GM19193 (cell line): ENCODE results near the gene CPA5.

Source experiments
- POLR2A ChIP-seq: IDR thresholded peaks from 4 replicates; pipeline ENCODE4 v1.6.1; 2011; ENCODE audit not compliant: insufficient read depth, insufficient read length; ENCODE audit errors: extremely low read depth

CPA5 gene

DNA sequence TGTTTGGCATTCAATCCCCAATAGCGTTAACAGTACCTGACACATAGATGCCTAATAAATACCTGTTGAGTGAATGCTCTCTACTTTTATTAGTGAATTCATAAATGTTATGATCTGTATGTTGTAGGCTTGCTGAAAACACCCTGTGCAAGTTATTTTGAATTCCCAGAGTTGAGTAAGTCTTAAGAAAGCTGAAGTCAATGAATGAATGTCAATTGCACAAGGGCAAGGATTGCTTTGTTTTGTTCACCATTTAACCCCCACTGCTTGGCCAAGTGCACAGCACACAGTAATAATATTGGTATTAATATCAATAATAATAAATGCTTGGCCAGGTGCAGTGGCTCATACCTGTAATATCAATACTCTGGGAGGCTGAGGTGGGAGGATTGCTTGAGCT is 45.9 kb downstream of the CPA5 start:
- no peak for TF ChIP-seq POLR2A

DNA sequence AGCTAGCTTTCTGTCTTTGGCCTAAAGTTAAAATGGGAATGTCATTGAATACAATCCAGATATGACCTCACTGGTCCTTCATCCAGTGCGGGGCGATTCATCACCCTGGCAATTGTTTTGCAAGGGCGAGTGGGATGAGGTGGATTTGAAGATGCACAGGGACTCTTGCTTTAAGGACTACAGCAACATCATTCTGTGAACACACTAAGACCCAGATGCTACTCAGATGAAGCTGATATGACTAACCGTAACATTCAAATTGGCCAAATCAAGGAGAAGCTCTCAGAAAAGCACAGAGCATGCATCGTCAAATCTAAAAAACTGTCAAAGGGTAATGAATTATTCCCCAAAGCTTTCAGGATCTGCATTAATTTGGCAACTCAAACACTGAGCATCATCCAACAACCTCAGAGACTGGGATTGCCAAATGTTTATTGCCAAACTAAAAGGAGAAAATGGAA is 48.5 kb downstream of the CPA5 start:
- TF ChIP-seq POLR2A, result no peak

DNA sequence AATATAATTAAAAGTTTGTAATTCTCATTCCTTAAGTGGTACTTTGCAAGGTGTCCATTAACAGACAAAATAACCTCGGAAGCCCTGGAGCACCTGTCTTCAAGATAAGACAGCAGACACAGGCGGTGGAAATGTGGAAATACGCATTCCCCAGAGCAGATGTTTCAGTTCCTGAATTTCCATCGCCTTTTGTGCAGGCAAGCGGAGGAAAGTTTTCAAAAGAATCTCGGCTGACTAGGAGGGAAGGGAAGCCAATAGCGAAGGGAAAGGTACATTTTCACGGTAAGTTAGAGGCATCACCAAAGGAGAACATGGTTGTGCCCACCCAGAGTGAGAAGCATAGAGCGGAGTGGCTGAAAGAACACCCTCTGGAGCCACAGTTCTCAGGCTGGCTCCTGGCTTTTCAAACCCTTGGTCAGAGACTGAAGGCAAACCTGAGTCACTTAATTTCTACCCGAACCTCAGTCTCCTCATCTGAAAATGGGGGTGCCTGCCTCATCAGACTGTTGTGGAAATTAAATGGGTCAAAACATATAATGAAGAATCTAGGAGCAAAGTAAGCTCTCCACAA is 49.3 kb downstream of the CPA5 start:
- TF ChIP-seq POLR2A, result no peak

DNA sequence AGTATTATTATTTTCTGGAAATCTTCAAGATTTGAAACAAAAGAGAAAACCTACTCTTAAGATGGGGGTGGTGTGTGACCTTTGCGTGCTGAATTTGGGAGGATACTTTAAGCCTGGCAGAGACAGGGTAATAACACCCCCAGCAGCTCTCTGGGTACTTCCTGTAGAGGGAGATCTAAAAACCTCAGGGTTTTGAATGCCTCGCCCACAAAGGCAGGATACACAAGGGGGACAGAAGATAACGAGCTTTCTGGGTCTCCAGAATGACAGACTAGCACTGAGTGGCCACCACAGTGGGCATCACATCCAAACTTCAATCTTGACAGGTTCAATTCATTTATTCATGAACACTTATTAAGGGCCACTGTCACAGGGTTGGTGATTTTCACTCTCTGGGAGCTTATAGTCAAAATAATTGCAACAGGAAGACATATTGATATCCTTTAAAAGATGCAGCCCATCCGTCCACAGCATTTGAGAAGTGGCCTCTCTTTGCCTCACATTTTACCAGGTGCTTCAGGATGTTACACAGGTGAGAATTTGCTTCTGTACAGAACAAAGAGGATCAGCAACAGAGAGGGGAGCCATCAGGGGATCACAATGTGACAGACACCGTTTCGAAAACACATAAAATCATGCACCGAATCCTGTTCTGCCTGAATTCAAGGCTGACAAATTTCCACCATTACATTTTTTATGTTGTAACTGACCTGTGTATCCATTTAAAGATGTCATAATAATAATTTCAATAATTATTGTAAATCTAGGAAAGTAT is 50.0 kb downstream of the CPA5 start:
- no peak for TF ChIP-seq POLR2A

DNA sequence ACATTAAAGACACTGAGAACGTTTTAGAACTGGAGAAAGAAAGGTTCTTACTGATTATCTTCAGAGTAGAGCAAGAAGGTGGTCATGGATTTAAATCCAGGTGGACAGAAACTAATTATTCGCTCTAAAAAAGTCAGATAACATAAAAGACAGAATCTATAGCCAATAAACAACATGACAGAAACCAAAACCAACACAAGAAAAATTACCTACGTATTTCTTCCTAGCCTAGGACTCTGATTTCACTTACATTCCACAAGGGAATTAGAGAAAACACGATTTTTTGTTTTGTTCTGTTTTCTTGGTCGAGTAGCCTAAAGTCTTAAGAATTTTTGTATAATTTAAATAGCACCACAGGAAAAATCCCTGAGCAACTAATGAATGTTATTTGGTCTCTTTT is 50.8 kb downstream of the CPA5 start:
- TF ChIP-seq POLR2A, result no peak

DNA sequence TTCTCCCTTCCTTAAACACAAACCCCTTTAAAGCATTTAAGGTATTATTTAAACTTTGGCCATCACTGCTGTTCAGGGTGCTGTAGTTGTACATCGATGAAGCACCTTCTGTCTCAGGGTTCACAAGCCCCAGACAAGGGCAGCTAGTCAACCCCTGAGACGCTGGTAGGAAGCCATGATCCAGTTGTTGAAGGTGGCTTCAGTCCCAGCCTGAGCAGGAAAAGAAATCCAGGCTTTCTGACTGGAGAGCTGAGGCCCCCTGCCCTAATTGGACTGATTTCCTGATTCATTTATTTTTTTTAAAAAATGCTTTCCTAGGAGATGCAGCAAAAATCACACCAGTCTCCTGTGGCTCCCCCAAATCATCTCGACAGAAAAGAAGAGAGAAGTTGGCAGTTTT is 51.5 kb downstream of the CPA5 start:
- no peak for TF ChIP-seq POLR2A

DNA sequence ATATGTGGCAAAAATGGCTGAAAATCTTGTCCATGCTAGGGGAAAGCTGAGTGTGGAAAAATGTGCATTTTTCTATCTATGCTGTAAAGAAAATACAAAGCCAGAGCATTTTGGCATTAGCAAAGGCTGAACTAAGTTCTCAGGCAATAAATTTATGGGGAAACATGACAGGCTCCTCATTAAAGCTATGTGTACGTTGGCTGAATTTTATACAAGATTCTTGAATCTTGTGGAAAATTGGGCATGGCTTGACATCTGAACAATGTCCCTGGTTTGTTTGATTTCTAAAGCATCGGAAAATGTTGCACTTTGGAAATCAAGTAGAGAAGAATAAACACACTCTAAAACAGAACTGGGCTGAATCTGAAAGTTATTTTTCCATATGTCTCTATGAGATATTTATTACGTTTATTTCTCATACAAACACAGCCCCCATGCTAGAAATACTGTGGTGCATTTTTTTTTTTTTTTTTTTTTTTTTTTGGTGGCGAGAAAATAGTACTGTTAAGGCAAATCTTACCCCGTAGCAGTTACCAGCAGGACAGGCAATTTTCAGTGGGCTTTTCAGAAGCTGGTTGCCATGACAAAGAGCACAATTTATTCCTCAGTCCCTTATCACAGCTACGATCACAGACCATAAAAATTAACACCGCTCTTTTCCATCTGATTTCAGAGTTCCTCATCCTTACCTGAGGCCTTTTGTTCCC is 52.6 kb downstream of the CPA5 start:
- TF ChIP-seq POLR2A, result no peak

DNA sequence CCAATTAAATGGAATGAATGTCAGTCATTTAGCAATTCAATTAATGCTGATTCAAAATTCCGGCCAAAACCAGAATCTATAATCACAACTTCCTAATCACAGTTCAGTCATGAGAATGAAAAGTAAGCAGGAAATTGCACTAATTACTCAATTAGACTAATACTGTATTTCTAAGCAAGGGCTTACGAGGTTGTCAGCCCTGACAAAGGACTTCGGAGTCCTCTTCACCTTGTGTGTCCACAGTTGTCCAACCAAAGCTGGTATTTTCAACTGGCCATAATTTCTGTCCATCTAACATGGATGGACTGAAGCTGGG is 53.1 kb downstream of the CPA5 start:
- TF ChIP-seq POLR2A, result no peak

DNA sequence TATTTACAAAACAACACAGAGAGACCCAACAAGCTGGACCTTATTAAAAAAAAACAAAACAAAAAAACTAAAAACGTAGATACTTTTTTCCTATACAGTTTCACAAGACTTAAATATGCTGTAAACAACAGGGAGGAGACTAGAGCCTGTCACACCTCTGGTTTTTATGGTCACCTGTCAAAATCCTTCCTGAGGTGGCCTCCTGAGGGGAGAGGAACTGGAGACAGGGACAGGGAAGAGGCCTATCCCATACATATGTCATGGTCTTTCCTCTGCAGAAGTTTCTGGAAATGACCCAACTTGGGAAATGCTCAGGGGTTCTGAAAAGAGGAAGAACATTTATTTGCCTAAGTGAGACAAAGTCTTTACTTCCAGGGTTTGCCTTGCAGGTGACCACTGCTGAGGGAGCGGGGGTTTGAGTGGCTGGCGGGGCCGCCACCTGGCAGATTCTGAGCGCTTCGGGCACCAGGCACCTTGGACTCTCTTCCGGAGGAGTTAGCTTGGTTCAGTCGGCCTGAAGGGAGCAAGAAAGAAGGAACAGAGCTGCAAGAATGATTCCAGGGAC is 54.0 kb downstream of the CPA5 start:
- no peak for TF ChIP-seq POLR2A

DNA sequence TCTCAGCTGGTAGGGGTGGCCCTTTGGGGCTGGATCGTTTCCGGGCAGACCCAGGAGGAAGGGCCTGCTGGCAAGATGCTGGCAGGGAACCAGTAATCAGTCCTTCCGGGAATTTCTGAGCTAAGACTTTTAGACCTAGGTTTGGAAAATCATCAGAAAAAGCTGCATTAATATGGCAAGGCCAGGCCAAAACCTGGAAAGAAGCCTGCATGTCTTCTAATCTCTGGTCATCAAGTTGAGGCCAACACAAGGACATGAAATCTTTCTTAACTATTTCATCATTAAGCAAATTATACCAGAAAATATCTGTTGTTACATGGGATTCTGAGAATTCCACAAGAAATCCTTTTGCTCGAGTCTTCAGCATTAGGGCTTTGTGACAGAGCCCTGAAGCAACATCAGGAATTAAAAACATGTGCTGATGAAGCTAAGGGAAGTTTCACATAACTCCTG is 55.5 kb downstream of the CPA5 start:
- TF ChIP-seq POLR2A, result no peak

DNA sequence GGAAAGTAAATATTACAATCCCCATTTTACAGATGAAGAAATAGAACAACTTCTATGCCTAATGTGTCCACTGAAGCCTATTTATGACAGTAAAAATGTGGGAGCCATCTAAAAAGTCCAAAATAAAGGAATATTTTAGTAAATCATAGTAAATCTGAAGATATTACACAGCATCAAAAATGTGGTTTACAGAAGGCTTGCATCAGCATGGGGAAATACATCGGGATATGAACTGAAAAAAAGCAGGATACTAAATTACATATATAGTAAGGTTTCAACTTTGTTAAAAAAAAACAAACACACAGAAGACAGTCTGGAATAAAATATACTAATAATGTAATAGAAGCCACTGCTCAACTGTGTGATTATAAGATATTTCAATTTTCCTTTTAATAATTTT is 56.5 kb downstream of the CPA5 start:
- no peak for TF ChIP-seq POLR2A

DNA sequence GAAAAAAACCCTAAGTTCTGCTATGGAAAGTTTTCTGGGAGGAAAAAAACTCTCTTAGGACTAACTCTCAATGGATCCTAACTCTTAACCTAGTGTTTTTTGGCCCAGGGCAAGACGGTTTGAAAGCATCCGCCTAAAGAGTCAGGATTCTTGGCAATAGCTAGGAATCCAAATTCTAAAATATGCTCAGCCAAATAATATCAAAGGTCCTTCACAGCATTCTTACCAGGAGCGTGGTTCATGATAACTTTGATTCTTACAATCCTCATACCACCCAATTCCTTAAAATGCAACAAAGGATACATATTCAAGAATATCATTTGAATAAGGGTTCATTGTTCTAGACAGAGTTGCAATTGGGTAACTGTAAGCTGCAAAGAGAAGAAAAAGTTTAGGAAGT is 57.0 kb downstream of the CPA5 start:
- TF ChIP-seq POLR2A, result no peak

DNA sequence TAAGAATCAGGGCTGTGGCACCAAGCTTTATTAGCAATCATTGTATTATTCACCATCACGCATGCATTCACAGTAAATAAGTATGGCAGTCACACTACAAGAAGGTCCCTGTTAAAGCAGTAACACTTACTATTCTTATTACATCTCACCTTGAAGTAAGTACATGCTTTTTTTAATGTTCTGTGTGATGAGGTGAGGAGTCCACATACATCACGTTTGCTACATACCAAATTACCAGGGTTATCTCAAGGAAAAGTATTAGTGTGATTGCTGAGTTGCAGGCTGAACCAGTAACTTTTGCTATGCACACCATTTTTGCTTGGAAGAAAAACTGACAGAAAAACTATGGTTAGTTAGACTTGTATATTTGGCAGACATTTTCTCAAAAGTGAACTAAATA is 60.4 kb downstream of the CPA5 start:
- no peak for TF ChIP-seq POLR2A

DNA sequence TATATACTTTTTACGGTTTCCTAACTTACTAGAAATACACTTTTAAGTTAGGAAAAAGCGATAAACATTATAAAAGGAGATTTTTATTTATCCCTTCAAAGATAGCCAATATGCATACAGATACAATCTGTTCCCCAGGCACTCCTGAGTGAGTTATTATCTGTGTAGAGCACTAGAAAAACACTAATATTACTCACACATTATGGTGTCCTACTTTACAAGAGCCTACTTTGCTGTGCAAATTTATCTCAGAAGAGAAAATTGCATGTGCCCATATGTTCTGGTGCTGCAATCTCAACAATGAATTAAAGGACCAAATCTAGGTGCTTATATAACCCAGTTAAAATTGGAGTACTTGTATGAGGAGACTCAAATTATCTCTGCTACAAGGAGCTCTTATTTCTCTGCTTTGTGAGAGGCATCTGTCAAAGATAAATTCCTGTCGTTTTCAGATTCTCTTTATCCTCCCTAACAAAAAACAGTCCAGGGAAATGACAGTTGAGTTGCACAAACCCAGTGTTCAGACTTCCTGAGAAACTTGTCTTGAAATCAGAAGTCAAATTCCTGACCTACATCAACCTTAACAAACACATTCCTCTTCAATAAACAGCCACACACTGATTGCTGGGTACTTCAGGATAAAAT is 64.6 kb downstream of the CPA5 start:
- no peak for TF ChIP-seq POLR2A

DNA sequence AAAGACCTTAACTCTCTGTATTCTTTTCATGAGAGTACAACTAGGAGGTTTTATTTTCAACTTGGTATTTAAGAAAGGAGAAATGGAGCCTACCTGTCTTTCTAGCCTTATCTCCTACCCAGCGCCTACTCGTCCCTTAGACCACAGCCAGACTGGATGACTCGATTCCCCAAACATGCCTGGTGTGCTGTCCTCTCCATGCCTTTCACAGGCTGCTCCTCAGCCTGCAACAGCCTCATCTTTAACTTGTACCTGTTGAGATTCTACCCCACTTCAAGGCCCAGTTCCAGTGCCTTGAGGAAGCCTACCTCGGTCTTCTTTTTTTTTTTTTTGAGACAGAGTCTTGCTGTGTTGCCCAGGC is 65.1 kb downstream of the CPA5 start:
- no peak for TF ChIP-seq POLR2A
